ENCODE results near the gene KRTAP1-3. TPM values are rescaled to one million over a fixed set of nuclear protein-coding genes. Genes with fewer than 3 reads are reported as not detected.

KRTAP1-3 gene
- total and polyA plus RNA-seq, 2 donors (not counting 1 experiment from before 2014, with no cell fraction given): not detected

DNA sequence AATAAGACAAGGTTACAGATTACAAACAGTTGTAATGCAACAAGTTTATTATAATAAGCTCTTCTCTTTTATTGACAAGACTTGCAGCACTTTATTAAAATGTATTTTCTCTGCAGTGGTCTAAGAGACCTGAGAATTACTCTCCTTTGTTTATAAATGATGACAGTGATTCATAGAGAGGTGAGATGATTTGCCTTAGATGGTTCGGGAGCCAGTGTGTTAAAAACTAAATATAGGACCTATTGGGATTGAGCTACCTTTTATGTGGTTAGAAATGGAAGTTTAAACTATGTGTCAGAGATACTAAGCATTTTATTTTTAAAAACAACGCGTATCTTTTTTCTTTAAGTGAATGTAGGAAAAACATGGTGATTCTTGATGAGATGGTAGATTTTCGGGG, 37.8 kb downstream of the KRTAP1-3 start:
- TF ChIP-seq, protein P1, sequence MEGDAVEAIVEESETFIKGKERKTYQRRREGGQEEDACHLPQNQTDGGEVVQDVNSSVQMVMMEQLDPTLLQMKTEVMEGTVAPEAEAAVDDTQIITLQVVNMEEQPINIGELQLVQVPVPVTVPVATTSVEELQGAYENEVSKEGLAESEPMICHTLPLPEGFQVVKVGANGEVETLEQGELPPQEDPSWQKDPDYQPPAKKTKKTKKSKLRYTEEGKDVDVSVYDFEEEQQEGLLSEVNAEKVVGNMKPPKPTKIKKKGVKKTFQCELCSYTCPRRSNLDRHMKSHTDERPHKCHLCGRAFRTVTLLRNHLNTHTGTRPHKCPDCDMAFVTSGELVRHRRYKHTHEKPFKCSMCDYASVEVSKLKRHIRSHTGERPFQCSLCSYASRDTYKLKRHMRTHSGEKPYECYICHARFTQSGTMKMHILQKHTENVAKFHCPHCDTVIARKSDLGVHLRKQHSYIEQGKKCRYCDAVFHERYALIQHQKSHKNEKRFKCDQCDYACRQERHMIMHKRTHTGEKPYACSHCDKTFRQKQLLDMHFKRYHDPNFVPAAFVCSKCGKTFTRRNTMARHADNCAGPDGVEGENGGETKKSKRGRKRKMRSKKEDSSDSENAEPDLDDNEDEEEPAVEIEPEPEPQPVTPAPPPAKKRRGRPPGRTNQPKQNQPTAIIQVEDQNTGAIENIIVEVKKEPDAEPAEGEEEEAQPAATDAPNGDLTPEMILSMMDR (conservative IDR thresholded peaks at IDR 0.05 in 1 of 2, IDR thresholded peaks at IDR 0.05 in 1 of 2; ENCODE audit: low read depth in 1 of 2, low read length in 2 of 2): no peak
- TF ChIP-seq EZH2 (IDR thresholded peaks at IDR 0.05; ENCODE audit: low read length, missing control alignments): no peak
- Histone ChIP-seq H3K4me1 (ENCODE audit: control insufficient read depth, extremely low read depth, insufficient read depth, low read length) (no peaks in the 10 kb centered on the region), H3K27ac (ENCODE audit: insufficient read depth, low read length) (no peak overlapping the region), H3K36me3 (ENCODE audit: control insufficient read depth, insufficient read depth, low read length) (no peaks in the 10 kb centered on the region), H3K27me3 (ENCODE audit: control insufficient read depth, insufficient read depth, low read length) (no peaks in the 10 kb centered on the region), H4K20me1 (ENCODE audit: control insufficient read depth, extremely low read depth, insufficient read depth, low read length) (no peaks in the 10 kb centered on the region), H3K4me2 (ENCODE audit: extremely low read depth, insufficient read depth, low read length) (no peak overlapping the region), H3K4me3 (replicated peaks in 1 of 4; ENCODE audit: control extremely low read depth in 1 of 4, insufficient read depth in 1 of 4, low read depth in 3 of 4, low read length in 4 of 4) (no peak overlapping the region), H3K9ac (ENCODE audit: insufficient read depth, low read length) (no peak overlapping the region), H3K79me2 (ENCODE audit: control insufficient read depth, insufficient read depth, low read length) (no peaks in the 10 kb centered on the region), H3K9me3 (ENCODE audit: control insufficient read depth, insufficient read depth, low read depth, low read length) (no peaks in the 10 kb centered on the region), H2AFZ (ENCODE audit: low read length) (no peak overlapping the region)
- DNase-seq (ENCODE audit: low read depth in 2 of 2): peak in 1 of 2 donors; percentile 47

DNA sequence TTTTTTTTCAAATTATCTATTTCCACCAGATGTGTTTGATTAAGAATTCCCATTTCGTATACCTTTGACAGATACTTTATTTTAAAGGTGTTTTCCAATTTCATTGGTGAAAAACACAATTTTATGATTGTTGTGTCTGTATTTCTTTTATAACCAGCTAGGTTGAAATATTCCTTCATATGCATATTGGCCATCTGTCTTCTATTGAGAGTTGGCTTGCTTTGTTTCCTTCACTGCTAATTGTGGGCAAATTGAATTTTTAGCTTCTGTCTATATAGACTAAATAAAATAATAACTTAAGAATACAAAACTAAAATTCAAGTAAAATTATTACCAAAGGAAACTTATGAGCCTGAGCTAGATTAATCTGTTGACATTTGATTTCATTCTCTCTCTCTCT, 39.6 kb downstream of the KRTAP1-3 start:
- Histone ChIP-seq H2AFZ (ENCODE audit: low read length) (no peak overlapping the region), H4K20me1 (ENCODE audit: control insufficient read depth, extremely low read depth, insufficient read depth, low read length) (no peaks in the 10 kb centered on the region), H3K79me2 (ENCODE audit: control insufficient read depth, insufficient read depth, low read length) (no peaks in the 10 kb centered on the region), H3K36me3 (ENCODE audit: control insufficient read depth, insufficient read depth, low read length) (no peaks in the 10 kb centered on the region), H3K27ac (ENCODE audit: insufficient read depth, low read length) (no peak overlapping the region), H3K4me2 (ENCODE audit: extremely low read depth, insufficient read depth, low read length) (no peak overlapping the region), H3K4me3 (replicated peaks in 1 of 4; ENCODE audit: control extremely low read depth in 1 of 4, insufficient read depth in 1 of 4, low read depth in 3 of 4, low read length in 4 of 4) (no peak overlapping the region), H3K9ac (ENCODE audit: insufficient read depth, low read length) (no peak overlapping the region), H3K9me3 (ENCODE audit: control insufficient read depth, insufficient read depth, low read depth, low read length) (no peaks in the 10 kb centered on the region), H3K27me3 (ENCODE audit: control insufficient read depth, insufficient read depth, low read length) (no peaks in the 10 kb centered on the region), H3K4me1 (ENCODE audit: control insufficient read depth, extremely low read depth, insufficient read depth, low read length) (no peaks in the 10 kb centered on the region)
- DNase-seq (ENCODE audit: low read depth in 2 of 2): no peak
- TF ChIP-seq, protein P1 (conservative IDR thresholded peaks at IDR 0.05 in 1 of 2, IDR thresholded peaks at IDR 0.05 in 1 of 2; ENCODE audit: low read depth in 1 of 2, low read length in 2 of 2): no peak
- no peak for TF ChIP-seq EZH2 (IDR thresholded peaks at IDR 0.05; ENCODE audit: low read length, missing control alignments)

- no peak for TF ChIP-seq EZH2 (IDR thresholded peaks at IDR 0.05; ENCODE audit: low read length, missing control alignments)
- TF ChIP-seq, protein P1 (conservative IDR thresholded peaks at IDR 0.05 in 1 of 2, IDR thresholded peaks at IDR 0.05 in 1 of 2; ENCODE audit: low read depth in 1 of 2, low read length in 2 of 2): no peak
- DNase-seq (ENCODE audit: low read depth in 2 of 2): no peak
- H3K9ac ChIP-seq (ENCODE audit: insufficient read depth, low read length): no peak within 1 kb of the TSS
- H3K4me3 ChIP-seq (replicated peaks in 1 of 4; ENCODE audit: control extremely low read depth in 1 of 4, insufficient read depth in 1 of 4, low read depth in 3 of 4, low read length in 4 of 4): no peak within 1 kb of the TSS
- H3K36me3 ChIP-seq (ENCODE audit: control insufficient read depth, insufficient read depth, low read length): no peaks in the 10 kb centered on the region
- no peaks in the 10 kb centered on the region for H3K27me3 ChIP-seq (ENCODE audit: control insufficient read depth, insufficient read depth, low read length)
- H3K27ac ChIP-seq (ENCODE audit: insufficient read depth, low read length): no peak within 1 kb of the TSS
- H4K20me1 ChIP-seq (ENCODE audit: control insufficient read depth, extremely low read depth, insufficient read depth, low read length): no peaks in the 10 kb centered on the region
- H3K79me2 ChIP-seq (ENCODE audit: control insufficient read depth, insufficient read depth, low read length): no peaks in the 10 kb centered on the region
- no peaks in the 10 kb centered on the region for H3K4me1 ChIP-seq (ENCODE audit: control insufficient read depth, extremely low read depth, insufficient read depth, low read length)
- H2AFZ ChIP-seq (ENCODE audit: low read length): no peak within 1 kb of the TSS
- no peak within 1 kb of the TSS for H3K4me2 ChIP-seq (ENCODE audit: extremely low read depth, insufficient read depth, low read length)
- no peaks in the 10 kb centered on the region for H3K9me3 ChIP-seq (ENCODE audit: control insufficient read depth, insufficient read depth, low read depth, low read length)
Observed at GRCh38 chr17:40993839-40994238, 40.8 kb downstream of the KRTAP1-3 start, which contains the start of gene KRTAP3-3. KRTAP3-3 (minus strand) TSS chr17:40994164; CDS start chr17:40994097, 67 bp downstream.

Data from fibroblast of lung (primary cell).